HFF-Myc (cell line): Measurements from ENCODE around the gene ANKDD1A.

Source experiments
- DNase-seq: peaks from one replicate; pipeline ENCODE4 v3.0.0-alpha.2; 2011; ENCODE audit warnings: low read depth; ENCODE audit errors: extremely low read depth
- H3K4me3 ChIP-seq: replicated peaks from 2 replicates; pipeline ENCODE4 v1.5.1; 2011; ENCODE audit warnings: low read depth, mild to moderate bottlenecking, control low read depth, low read length
- TF ChIP-seq, protein P1 (sequence below): IDR thresholded peaks from 2 replicates; pipeline ENCODE4 v1.5.1; 2012; ENCODE audit warnings: mild to moderate bottlenecking, low read depth, low read length, control low read depth; ENCODE audit errors: missing control alignments

Gene ANKDD1A

DNA sequence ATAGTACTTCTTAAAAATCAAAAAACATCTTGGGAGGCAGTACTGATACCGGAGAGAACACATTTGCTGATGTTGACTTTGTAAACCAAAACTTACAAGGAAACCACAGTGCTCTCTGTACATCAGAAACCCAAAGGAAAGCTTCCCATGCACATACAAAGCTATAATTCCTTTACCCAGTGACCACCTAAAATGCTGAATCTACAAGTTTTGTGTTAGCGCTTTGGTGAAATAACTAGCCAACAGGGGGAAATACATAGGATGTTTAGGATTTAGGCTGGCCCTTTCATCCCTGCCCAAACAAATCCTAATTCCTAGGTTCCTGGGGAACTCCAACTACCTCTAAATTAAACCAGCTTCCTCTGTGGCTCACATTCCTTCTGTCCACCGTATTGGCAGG is 93.3 kb downstream of the ANKDD1A start:
- H3K4me3 ChIP-seq: no peak overlapping the region
- DNase-seq: no peak
- TF ChIP-seq, protein P1, sequence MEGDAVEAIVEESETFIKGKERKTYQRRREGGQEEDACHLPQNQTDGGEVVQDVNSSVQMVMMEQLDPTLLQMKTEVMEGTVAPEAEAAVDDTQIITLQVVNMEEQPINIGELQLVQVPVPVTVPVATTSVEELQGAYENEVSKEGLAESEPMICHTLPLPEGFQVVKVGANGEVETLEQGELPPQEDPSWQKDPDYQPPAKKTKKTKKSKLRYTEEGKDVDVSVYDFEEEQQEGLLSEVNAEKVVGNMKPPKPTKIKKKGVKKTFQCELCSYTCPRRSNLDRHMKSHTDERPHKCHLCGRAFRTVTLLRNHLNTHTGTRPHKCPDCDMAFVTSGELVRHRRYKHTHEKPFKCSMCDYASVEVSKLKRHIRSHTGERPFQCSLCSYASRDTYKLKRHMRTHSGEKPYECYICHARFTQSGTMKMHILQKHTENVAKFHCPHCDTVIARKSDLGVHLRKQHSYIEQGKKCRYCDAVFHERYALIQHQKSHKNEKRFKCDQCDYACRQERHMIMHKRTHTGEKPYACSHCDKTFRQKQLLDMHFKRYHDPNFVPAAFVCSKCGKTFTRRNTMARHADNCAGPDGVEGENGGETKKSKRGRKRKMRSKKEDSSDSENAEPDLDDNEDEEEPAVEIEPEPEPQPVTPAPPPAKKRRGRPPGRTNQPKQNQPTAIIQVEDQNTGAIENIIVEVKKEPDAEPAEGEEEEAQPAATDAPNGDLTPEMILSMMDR: no peak

DNA sequence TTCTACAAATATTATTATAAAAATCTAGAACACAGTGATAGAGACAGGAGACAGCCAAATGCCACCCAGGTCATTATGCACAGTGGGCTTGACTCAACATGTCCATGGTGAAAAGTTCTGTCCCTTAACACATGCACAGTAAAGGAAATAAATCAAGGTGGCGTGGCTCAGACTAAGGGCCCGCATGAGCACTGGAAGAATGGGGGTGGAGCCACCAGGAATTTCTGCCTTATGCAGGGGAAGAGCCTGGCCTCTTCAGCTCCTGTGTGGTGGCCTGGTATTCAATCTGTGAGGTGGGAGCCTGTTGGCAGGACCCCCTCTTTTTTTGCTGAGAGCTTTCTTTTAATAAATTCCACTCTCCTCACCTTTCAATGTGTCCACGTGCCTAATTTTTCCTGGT is 95.2 kb downstream of the ANKDD1A start:
- H3K4me3 ChIP-seq: no peak overlapping the region
- no peak for DNase-seq
- TF ChIP-seq, protein P1: no peak
